ENCODE measurements around the gene GOLGA7B.

Gene GOLGA7B

DNA sequence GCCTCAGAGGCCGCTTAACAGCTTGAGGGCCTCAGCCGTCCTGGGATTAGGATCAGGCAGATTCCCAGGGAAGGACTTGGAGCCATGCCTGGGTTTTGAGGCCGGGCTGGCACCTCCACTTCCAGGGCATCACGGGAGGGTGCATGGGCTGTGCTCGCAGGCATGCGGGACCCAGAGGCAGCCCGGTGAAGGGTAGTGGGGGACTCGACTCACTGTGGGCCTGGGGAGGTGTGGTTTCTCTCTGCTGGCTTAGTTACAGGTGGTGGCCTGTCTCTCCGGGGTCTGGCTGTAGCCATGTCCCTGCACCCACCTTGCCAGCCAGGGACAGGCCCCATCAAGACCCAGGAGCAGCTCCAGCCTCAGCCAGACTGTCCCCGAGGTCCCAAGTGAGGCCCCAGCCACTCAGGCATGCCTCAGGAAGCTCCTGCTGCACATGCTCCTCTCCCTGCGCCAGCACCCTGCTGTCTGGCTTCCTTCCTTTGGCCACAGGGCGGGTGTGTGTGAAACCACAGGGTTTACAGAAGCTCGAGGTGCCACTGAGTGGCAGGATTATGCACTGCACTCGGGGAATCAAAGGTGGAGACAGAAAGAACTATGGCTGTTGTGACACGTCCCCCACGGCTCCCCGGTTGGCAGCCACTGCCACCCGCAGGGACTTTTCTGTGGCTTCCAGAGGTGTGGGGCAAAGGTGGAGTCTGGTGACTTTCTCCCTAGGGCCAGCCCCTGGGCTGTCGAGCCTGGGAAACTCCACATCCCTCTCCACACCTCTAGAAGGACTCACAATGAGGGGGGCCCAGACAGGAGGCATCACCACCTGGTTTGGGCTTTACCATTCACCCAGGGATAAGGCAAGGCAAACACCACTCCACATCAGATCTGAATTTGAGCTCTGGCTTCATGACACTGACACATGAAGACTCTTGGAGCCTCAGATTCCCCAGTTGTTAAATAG, 19.7 kb downstream of the GOLGA7B start:
- DNase-seq: peak; percentile 94

DNA sequence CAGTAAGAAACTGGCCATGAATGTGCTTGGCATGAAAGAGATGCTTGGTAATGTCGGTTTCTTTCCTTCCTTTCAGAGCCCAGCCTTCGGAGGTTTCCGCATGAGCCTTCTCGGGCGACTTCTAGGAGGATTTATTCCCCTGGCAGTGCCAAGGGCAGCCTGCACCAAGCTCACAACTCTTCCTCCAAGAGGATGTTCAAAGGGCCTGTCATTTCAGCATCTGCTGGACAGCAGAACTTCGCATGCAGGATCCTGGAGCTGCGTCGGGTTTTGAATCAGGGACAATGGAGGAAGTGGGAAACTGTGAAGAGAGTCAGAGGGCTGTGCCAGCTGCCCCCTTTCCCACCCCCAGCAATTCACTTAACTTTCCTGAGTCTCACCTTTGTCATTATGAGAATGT, 21.3 kb downstream of the GOLGA7B start:
- no peak for DNase-seq

DNA sequence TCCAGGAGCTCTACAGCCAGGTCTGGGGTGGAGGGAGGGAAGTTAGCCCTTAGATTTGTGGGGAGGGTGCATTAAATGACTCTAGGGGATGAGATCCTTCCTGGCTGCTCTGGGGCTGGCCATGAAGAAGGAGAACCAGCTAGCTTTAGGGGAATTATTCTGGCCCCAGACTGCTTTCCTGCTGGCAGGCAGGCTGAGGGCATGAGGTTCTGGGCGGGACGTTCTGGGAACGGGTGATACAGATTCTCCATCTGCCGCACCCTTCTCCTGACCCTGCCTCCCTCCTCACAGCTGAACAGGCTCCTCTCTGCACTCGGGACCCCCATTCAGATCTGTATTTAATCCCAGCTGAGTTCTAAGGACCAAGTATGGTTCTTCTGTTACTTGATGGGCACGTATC, 23.9 kb downstream of the GOLGA7B start:
- DNase-seq: no peak

DNA sequence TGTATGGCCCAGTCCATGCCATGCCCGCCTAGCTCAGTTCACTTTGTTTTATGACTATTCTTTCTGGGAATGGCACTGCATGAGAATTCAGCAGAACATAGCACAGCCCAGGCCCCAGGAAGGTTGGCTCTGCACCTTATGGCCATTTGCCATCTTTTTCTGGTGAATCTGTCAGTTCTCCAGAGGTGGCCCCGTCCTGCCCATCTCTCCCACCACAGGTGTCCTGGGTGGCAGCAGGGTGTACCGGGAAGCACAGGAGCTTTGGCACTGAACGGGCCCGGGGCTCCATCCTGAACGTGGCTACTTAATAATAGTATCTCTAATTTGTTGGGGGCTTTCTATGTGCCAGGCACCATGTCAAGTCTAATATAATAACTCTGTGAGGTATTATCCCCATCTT, 24.7 kb downstream of the GOLGA7B start:
- DNase-seq: no peak

DNA sequence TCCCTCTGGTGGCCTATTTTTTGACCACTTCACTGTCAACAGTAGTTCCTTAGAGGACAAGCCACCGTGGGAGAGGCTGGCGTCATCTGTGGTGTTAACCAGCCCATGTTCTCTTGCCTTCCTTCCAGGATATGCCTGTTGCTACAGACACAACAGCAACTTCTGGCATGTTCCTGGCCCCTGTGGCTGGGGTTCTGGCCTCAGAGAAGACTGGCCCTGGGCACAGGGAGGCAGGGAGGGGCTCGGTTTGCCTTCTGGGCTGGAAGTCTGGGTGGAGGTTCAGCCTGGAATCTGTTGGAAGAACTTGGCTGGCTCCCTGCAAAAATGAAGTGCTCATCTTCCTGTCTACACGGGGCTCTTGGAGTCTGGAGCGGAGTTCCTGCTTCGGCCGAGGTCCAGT, 25.7 kb downstream of the GOLGA7B start:
- no peak for DNase-seq

DNA sequence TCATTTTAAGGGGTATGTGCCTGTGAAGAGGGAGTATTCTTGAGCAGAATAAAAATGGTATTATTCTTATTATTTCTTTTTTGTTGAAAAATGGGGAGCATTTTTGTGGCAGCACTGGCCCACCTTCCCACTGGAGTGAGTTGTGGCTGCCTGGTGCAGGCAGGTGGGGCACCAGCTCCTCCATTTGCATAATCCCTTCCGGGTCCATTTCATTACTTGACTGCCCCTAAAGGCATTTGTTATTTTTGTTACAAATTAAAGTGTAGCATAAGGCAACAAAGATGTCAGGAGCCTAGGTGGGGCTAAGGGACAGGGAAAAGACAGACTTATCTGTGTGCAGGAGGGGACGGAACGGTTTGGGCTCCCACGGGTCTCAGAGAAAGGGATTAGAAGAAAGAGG, 26.8 kb downstream of the GOLGA7B start:
- DNase-seq: no peak

DNA sequence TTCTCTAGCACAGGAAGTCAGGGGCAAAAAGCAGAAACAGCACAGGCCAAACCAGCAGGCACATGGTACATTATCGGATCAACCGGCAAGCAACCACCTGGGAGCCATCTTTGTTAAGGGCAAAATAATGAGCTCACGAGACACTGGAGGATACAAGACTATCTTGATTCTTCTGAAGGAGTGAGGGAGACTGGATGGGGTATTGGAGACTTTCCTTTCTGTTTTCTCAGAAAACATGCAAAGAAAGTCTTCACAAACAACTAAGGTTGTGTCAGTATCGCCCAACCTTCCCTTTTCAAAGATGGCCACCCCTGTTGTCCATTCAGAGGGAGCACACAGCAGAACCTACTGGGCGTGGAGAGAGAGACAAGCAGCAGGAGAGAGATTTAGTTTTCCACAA, 29.6 kb downstream of the GOLGA7B start:
- no peak for DNase-seq

DNA sequence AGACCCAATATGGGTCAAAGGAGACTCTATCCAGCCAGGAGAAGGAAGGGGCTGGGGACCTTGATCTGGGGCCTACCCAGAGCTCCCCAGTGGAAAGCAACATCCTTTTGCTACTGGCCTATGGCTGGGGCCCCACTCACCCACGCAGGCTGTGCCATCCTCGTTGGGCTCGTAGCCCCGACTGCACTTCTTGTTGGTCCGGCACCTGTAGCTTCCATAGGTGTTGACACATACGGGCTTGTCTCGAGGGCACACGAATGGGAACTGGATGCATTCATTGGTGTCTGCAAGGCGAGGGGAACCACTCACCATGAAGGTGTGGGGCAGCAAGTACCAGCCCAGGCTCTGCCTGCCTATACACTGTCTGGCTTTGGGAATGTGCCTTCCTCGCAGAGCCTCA, 30.5 kb downstream of the GOLGA7B start:
- no peak for DNase-seq

DNA sequence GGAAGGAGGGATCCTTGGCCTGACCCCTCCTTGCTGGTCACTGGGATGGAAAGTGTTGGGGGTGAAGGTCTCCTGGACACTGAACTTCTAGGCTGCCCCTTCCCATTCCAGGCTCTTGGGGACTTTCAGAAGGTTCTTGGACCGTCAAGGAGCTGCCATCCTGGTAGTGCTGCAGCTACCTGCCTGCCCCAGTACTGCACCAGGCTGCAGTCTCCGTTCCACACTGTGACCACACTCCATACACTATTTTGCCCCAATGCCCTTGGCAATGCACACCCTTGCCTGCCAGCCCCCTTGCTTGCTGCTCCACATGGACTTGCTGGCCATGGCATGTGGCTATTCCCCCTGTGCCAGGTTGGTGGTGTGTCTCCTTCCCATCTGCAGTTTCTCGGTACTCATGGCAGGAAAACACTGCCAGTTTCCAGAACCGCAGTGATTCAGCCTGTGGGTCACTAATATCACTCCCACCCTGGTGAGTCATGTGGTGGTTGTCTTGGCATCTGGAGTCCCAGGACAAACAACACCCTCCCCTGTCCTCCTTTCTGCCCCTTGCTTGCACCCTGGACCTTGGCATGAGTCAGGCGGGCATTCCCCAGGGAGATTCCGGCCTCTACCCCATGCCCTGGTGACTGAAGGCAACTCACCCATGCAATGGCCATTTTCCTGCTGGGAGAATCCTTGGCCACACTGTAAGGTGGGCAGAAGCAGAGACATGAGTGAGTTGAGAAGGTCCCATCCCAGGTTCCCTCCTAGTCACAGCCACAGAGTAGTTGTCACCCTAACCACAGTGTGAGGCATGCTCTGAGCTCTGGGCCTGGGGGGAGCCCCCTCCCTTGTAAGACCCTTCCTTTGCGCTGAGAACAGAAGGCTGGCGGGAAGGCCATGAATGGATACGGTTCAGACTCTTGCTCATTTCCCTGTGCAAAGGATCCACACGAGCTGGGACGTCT, 32.8 kb downstream of the GOLGA7B start:
- no peak for DNase-seq

DNA sequence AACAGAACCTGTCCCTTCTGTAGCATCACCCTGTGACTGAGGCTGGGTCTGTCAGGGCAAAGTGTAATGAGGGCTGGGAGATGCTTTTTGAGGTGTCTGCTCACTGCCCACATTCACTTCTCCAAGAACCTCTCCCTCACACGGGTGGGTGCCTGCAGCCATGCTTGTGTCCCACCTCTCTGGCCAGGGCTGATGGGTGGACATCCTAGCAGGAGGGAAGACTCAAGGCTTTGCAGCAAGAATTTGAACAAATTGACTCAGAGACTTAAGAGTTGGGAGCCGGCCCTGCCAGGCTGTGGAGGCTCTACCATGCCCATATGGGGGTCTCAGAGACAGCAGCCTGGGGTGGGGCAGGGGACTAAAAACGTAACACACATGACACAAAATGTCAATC, 33.4 kb downstream of the GOLGA7B start:
- DNase-seq: no peak

DNA sequence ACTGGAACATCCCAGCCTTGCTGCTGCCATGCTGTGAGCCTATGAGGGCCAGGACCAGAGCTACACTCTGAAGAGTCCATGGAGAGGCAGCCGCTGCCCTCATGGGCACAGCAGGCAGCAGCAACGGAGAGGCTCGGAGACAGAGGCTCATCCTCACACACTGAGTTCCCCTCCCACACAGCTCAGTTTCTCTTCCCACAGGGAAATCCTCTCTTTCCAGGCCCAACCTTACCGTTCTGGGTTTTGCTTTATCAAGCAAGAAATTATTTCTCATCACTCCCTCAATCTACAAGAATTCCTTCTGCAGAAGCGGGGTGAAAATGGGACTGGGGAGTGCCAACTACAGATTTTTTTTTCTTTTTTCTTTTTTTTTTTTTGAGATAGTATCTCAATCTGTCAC, 36.6 kb downstream of the GOLGA7B start:
- DNase-seq: no peak

DNA sequence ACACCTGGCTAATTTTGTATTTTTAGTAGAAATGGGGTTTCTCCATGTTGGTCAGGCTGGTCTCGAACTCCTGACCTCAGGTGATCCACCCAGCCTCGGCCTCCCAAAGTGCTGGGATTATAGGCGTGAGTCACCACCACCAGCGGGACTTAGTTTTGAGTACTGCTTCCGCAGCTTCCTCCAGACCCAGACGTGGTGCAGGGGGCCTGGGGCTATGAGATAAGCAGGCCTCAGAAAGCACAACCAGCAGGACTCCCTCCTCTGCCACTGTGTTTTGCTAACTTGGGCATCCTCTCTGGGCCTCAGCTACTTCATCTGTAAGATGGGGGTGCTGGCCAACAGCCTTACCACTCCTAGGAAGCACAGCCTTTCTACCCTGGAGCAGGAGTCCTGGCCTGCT, 37.8 kb downstream of the GOLGA7B start:
- DNase-seq: no peak

DNA sequence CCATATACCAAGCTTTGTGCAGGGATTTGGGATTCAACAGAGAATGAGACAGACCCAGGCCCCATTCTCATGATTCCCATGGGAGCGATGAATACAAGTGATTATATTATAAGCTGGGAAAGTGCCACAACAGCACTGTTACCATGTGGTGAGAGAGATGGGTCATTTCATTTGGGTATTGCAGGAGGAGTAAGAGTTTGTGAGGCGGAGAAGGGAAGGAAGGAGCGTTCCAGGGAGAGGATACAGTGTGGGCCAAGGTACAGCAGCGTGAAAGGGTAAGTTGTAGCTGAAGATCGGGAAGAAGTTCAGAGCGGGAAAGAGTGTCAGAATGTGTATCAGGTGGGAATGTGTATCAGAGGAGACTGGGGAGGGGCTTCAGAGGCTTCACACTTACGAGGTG, 38.5 kb downstream of the GOLGA7B start:
- no peak for DNase-seq

DNA sequence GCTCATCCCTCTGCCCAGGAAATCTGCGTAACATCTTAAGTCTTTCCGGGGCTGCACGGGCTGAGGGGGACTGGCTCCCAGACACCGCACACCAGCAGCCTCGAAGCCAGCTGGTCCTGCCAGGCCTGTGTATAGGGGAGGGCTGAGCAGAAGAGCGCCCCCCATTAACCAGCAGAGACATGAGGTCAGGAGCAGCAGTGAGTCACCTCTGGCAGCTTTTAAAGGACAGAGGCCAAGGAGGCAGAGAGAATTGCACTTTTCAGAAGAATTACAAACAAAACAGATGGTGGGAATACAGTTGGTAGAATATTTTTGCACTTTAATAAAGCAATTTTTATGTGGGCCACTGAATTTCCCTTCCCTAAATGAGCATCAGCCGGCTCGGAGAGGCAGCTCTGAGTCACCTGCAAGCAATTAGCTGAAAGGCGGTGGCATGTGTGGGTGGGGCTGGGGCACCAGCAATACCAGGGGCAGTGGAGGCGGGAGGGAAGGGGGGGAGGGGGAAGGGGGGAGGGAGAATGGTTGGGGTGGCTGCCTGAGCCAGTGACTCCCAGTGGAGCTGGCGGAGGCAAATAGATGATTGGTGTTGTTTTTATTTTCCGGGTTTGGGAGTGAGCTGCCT, 39.1 kb downstream of the GOLGA7B start:
- peak; percentile 18 for DNase-seq

DNA sequence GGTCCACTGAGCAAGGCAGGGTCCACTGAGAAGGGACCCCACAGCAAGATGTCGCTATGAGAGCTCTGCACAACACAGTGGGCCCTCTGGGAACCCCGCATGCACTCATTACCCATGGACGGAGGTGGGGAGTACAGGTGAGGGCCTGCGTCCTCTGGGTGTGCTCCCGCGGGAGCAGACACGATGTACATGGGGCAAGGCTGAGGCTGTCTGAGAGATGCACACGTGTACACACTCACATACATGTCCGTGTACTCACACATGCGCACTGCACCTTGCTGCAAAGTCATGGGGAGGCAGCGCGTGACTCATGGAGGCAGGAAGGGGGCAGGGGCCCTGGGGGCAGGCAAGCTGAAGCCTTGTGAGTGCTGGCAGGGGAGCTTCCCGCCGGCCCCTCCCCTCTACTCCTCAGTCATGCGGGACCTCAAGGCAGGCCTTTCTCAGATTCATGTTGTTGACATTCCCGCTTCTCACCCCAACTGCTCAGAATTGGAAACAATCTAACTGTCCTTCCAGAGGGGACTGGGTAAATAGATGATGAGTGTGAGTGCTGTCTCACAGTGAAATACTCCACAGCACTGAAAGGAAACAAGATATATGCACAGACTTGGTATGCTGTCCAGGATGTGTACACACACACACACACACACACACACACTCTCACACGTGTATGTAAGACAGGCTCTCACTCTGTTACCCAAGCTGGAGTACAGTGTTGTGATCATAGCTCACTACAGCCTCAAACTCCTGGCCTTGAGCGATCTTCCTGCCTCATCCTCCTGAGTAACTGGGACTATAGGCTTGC, 40.0 kb downstream of the GOLGA7B start:
- DNase-seq: peak; percentile 35

DNA sequence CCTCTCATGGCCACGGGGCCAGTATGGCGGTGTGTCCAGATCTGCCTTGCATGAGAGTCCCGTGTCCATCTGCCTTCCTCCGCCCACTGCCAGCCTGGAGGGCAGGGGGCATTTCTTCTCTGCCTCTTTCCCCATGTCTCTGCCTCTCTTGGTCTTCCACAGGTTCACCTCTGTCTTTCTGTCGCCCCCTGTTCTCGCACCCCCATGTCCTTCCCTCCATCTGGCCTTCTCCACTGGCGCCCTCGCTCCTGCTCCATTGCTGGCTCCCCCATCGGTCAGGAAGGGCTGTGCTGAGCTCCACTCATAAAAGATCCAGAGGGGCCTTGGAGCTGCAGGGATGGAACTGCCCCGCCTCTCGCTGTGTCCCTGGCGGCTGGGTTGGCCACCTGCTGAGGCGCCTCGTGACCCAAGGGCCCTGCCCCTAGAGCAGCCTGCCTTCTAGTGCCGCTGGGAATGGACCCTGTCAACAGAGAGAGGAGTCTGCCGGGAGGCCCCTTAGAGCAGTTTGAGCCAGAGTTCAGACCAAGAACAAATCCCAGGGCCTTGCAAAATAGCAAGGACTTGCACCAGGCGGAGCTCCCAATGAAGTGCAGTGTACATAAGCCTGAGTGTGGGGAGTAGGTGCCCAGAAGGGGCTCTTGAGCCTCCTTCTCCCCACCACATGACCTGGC, 42.0 kb downstream of the GOLGA7B start:
- no peak for DNase-seq

DNA sequence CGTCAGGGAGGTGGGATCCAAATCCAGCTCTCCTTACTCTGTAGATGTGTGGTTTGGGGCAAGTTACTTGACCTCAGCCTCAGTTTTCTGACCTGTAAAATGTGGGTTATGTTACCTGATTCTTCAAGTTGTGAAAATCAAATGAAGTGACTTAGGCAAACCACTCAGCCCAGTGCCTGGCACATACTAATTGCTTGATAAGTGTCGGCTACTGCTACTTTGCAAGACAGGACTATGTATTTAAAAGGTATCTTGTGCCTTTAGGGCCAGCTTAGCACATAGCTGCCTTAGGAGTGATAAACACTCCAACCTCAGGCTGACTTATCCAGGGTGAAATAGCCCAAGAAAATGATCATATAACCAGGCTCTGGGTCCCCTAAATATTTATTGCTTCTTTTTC, 42.9 kb downstream of the GOLGA7B start:
- no peak for DNase-seq

DNA sequence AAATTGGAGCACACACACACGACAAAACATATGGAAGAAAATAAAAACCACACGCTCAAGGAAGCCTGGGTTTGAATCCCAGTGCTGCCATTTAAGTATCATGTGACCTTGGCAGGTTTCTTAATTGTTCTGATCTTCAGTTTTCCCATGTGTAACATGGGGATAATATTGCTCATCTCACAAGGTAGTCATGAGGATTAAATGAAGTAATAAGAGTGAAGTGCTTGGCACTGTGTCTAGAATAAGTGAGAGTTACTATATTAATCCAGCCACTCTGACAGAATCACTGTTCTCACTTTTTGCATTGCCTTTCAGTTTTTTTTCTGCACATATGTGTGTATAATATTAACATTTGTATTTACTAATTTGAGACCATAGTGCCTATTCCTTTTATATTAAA, 43.3 kb downstream of the GOLGA7B start:
- no peak for DNase-seq

DNA sequence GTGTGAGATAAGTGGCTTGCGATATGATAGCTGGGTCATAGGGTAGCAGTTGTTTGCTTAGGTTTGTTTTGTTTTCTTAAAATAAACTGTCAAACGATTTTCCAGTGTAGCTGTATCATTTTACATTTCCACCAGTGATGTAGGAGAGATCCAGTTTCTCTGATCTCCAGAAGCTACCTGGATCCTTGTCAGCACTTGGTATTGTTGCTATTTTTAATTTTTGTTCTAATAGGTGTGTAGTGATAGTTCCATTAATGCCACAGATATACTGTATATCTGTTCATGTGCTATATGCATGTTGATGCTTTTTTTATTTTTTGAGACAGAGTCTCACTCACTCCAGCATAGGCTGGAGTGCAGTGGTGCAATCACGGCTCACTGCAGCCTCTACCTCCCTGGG, 44.4 kb downstream of the GOLGA7B start:
- no peak for DNase-seq

DNA sequence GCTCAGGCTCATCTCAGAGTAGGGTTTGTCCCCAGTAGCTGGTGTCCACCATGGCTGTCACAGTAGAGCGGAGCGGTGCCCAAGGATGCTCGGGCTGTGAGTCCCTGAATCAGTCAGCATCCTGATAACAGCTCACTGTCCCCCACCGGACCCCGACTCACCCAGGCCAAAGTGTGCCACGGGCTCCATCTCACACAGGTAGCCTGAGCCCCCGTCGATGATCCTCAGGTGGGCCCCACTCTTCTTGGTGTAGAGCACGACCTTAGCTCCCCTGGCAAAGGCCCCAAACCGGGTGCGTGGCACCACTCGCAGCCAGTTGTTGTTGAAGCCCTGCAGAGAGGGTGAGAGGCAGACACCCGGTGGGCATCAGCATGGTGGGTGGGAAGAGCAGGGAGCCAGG, 45.4 kb downstream of the GOLGA7B start:
- DNase-seq: no peak

DNA sequence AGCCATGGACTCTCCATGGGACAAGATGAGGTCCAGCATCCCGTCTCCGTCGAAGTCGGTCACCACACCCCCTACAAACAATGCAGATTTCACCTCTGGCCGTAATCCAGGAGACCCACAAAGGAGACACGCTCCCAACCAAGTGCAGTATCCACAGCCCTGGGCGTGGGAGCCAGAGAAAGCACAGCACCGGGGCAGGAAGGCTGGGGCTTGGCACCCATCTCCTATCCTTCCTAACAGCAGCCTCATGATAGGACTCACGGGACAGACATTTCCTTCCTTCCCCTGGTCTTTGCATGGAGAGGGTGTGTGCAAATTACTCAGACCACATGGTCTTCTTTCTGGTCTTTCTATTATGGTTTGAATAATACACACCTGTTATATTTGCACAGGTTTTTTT, 46.3 kb downstream of the GOLGA7B start:
- DNase-seq: no peak

DNA sequence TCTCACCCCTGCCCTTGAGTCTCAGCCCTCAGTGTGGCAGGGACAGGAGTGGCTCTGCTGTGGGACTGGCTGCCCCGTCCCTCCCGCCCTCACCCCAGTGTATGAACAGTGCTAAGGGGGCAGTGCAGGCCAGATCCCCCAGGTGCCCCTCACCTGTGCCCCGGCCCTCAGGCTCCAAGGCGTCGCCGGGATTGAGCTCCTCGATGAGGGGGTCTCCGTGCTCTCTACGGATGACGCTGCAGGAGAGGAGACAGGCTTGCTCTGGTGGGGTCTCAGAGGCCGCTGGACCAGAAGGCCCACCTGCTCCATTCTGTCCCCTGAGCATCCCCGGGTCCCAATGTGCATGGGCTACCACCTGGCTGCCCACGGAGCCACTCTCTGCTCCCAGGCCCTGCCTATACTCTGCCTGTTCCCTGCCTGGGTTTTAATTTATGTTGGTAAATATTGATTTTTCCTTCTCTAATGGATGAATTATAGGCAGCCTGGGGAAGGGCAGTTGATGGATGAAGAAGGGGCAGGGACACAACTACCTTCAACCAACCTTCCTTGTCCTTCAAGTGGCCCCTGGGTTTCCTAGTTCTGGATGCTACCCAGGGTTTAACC, 47.2 kb downstream of the GOLGA7B start:
- DNase-seq: no peak

All from activated CD4-positive, alpha-beta T cell treated with anti-CD3 and anti-CD28 coated beads, Interleukin-2, Interleukin-6, amounts not matched to agents 100 ng/mL and 50 ng/mL, durations not matched to agents 16 hours and 8 hours (primary cell).